Right lung (tissue), 10 donors: ENCODE data around the gene GOLGA3. TPM values are rescaled to one million over a fixed set of nuclear protein-coding genes. Genes with fewer than 3 reads are reported as not detected.
"Not testable (repeated sequence)": the region's sequence is repeated elsewhere in the genome, so short reads cannot be mapped to it uniquely, and the experiment has no call there.

Experiments used
- DNase-seq, 2 donors: peaks; one replicate each; pipeline ENCODE4 v3.0.0-alpha.2; 2013
- long read RNA-seq, 8 donors: transcript quantifications; one replicate each; lab custom pipeline, GENCODE V29; 2026
- polyA plus RNA-seq, 5 donors: library from polyadenylated mRNA; unstranded; fragments of 120-200 nt; gene quantifications; one replicate each; pipeline versions ENCODE4 v1.2.1 to v1.2.3, GENCODE V29; 2013; ENCODE audit warnings: inconsistent platforms in 1 of 5, low replicate concordance in 1 of 5; ENCODE audit not compliant: insufficient read length in 5 of 5, insufficient read depth in 1 of 5

The GOLGA3 gene
- 10 to 100 TPM; 27.9 to 50.0 (median 37.5) TPM for polyA plus RNA-seq
- long read RNA-seq, donor 1, partial matches to known transcripts = 5 of 6 reads
- long read RNA-seq, donor 1, other reads (novel, unspliced or antisense) = 0 of 6 reads
- long read RNA-seq, donor 2 = 0 reads
- long read RNA-seq, donor 3 = 0 reads
- long read RNA-seq, donor 4, partial matches to known transcripts = 0 of 1 reads
- long read RNA-seq, donor 4, other reads (novel, unspliced or antisense) = 0 of 1 reads
- long read RNA-seq, donor 5 = 0 reads
- long read RNA-seq, donor 6 = 0 reads
- long read RNA-seq, donor 7, partial matches to known transcripts = 17 of 18 reads
- long read RNA-seq, donor 7, other reads (novel, unspliced or antisense) = 0 of 18 reads
- long read RNA-seq, donor 8 = 0 reads

- DNase-seq = peak; percentile 94 to 95
Measured at GRCh38 chr12:132828706-132829534, at the start of gene GOLGA3. Gene GOLGA3 (minus strand): TSS chr12:132828869. CDS start chr12:132822128, 6,741 bp downstream.

GRCh38 chr12:132874620-132875019 lies 46.0 kb upstream of the GOLGA3 start:
- not testable (repeated sequence) for DNase-seq

- no peak for DNase-seq
Measured at GRCh38 chr12:132874175-132874574, 45.5 kb upstream of the GOLGA3 start.

- DNase-seq = no peak
Measured at GRCh38 chr12:132873724-132874123, 45.1 kb upstream of the GOLGA3 start.

GRCh38 chr12:132872975-132873421 lies 44.3 kb upstream of the GOLGA3 start:
- DNase-seq = no peak

- DNase-seq = no peak
Measured at GRCh38 chr12:132872073-132872855, 43.6 kb upstream of the GOLGA3 start.

GRCh38 chr12:132869551-132869950 lies 40.9 kb upstream of the GOLGA3 start:
- no peak for DNase-seq

GRCh38 chr12:132866251-132866828 lies 37.7 kb upstream of the GOLGA3 start:
- DNase-seq = no peak

- DNase-seq = no peak
Measured at GRCh38 chr12:132861558-132861957, 32.9 kb upstream of the GOLGA3 start.

- no peak for DNase-seq
Measured at GRCh38 chr12:132858718-132859266, 30.1 kb upstream of the GOLGA3 start.

- not testable (repeated sequence) for DNase-seq
Measured at GRCh38 chr12:132857019-132857418, 28.4 kb upstream of the GOLGA3 start.

GRCh38 chr12:132856581-132856980 lies 27.9 kb upstream of the GOLGA3 start:
- DNase-seq = no peak

- DNase-seq = not testable (repeated sequence)
Measured at GRCh38 chr12:132855211-132855610, 26.5 kb upstream of the GOLGA3 start.

- no peak for DNase-seq
Measured at GRCh38 chr12:132853285-132854092, 24.8 kb upstream of the GOLGA3 start.

GRCh38 chr12:132852496-132852895 lies 23.8 kb upstream of the GOLGA3 start:
- no peak for DNase-seq

- no peak for DNase-seq
Measured at GRCh38 chr12:132851465-132851864, 22.8 kb upstream of the GOLGA3 start.

GRCh38 chr12:132850291-132850690 lies 21.6 kb upstream of the GOLGA3 start:
- DNase-seq = no peak

GRCh38 chr12:132848521-132848920 lies 19.9 kb upstream of the GOLGA3 start:
- DNase-seq = no peak

- DNase-seq = no peak
Measured at GRCh38 chr12:132847363-132848356, 19.0 kb upstream of the GOLGA3 start.
